Mesenteric fat pad (tissue), 1 donor: ENCODE results near the gene TOE1. TPM values are rescaled to one million over a fixed set of nuclear protein-coding genes. Genes with fewer than 3 reads are reported as not detected.

ENCODE experiments used
- total RNA-seq: library from RNA; stranded (reverse); fragmentation: NEBNext Ultra II Directional; extraction: Animal tissue kit (Norgen Biotek cat#: 25700); gene quantifications from one replicate; pipeline ENCODE4 v1.2.1, GENCODE V29; 2021
- donor health status: DM: yes; HTN: yes; CAD: no.

TOE1 gene
- total RNA-seq, 1 donor from 2014 or later: 7.2 TPM

Other genes with a start within 250 kb of the TOE1 start
- 0.42 TPM for gene ZSWIM5, start 133.6 kb upstream of the TOE1 start, total RNA-seq
- 1.00 TPM for gene HPDL, start 13.3 kb upstream of the TOE1 start, total RNA-seq
- 14.4 TPM for gene MUTYH, start 270 bp downstream of the TOE1 start, total RNA-seq
- 2.8 TPM for gene TESK2, start 151.0 kb downstream of the TOE1 start, total RNA-seq
- 2.4 TPM for gene CCDC163, start 159.9 kb downstream of the TOE1 start, total RNA-seq
- gene MMACHC, start 160.1 kb downstream of the TOE1 start, total RNA-seq: 6.0 TPM
- 495 TPM for gene PRDX1, start 181.7 kb downstream of the TOE1 start, total RNA-seq
- 132 TPM for gene AKR1A1, start 210.7 kb downstream of the TOE1 start, total RNA-seq
- gene NASP, start 243.9 kb downstream of the TOE1 start, total RNA-seq: 57.6 TPM